ENCODE results near the gene NIP7. TPM values are rescaled to one million over a fixed set of nuclear protein-coding genes. Genes with fewer than 3 reads are reported as not detected.
"Not testable (repeated sequence)": the region's sequence is repeated elsewhere in the genome, so short reads cannot be mapped to it uniquely, and the experiment has no call there.

Gene NIP7
- polyA plus RNA-seq, 1 donor (not counting 4 experiments of a cell fraction or from before 2014, with no cell fraction given), result 31.3 TPM

DNA sequence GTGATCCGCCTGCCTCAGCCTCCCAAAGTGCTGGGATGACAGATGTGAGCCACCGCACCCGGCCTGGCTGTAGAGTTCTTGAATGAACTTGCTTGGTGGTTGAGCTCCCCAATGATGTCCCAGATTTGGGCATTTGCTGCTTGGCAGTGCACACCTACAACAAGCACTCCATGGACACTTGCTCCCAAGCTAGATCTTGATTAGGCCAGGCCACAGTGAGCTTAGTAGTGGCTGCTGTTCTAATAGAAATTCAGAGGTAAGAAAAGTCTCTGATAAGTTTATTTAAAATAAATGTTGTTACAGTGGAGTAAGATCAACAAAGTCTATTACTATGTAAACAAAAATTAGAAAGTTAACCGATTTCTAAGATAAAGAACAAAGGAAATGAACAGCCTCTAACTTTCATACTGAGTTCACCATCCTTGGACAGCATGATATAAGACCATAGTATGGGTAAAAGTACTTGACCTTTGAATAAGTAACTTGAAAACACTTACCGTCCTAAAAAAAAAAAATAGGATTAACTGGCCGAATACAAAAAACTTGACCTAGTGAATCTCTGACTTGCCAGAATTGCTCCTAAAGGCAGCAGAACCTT is 11.1 kb downstream of the NIP7 start:
- Histone ChIP-seq H2AFZ (ENCODE audit: control insufficient read depth, low read length) (no peak overlapping the region), H3K9me3 (ENCODE audit: control insufficient read depth, low read depth, low read length) (no peaks in the 10 kb centered on the region), H3K27ac (ENCODE audit: control insufficient read depth, insufficient read depth, low read length) (no peak overlapping the region), H3K4me3 (ENCODE audit: control insufficient read depth in 2 of 3, extremely low read depth in 1 of 3, insufficient read depth in 2 of 3, low read depth in 1 of 3, low read length in 3 of 3) (no peak overlapping the region), H3K27me3 (ENCODE audit: control insufficient read depth, extremely low read depth, insufficient read depth, low read length) (no peaks in the 10 kb centered on the region), H3K9me1 (ENCODE audit: control insufficient read depth, extremely low read depth, insufficient read depth, low read length) (peaks cover 2% of the 10 kb centered on the region), H4K20me1 (ENCODE audit: control insufficient read depth, extremely low read depth, insufficient read depth, low read length) (no peaks in the 10 kb centered on the region), H3K4me2 (ENCODE audit: control insufficient read depth, extremely low read depth, insufficient read depth, low read depth, low read length) (no peak overlapping the region), H3K9ac (ENCODE audit: control insufficient read depth, extremely low read depth, insufficient read depth, low read length) (no peak overlapping the region), H3K79me2 (ENCODE audit: control insufficient read depth, insufficient read depth, low read length) (no peaks in the 10 kb centered on the region), H3K36me3 (ENCODE audit: control insufficient read depth in 2 of 2, extremely low read depth in 1 of 2, insufficient read depth in 2 of 2, low read length in 2 of 2) (peaks cover 3 to 5% of the 10 kb centered on the region in 2 experiments), H3K4me1 (ENCODE audit: control insufficient read depth, extremely low read depth, insufficient read depth, low read length) (no peaks in the 10 kb centered on the region)
- DNase-seq (ENCODE audit: low read depth, low spot score) (no peak), FAIRE-seq (no peak)
- dilution Hi-C loops (cut with MboI; ENCODE audit: extremely low pct_ligation_motif_present, low sequenced_read_pairs), result no loop called here
- TF ChIP-seq EZH2 (IDR thresholded peaks at IDR 0.05; ENCODE audit: low read length), result no peak
- TF ChIP-seq, protein P1, sequence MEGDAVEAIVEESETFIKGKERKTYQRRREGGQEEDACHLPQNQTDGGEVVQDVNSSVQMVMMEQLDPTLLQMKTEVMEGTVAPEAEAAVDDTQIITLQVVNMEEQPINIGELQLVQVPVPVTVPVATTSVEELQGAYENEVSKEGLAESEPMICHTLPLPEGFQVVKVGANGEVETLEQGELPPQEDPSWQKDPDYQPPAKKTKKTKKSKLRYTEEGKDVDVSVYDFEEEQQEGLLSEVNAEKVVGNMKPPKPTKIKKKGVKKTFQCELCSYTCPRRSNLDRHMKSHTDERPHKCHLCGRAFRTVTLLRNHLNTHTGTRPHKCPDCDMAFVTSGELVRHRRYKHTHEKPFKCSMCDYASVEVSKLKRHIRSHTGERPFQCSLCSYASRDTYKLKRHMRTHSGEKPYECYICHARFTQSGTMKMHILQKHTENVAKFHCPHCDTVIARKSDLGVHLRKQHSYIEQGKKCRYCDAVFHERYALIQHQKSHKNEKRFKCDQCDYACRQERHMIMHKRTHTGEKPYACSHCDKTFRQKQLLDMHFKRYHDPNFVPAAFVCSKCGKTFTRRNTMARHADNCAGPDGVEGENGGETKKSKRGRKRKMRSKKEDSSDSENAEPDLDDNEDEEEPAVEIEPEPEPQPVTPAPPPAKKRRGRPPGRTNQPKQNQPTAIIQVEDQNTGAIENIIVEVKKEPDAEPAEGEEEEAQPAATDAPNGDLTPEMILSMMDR (optimal IDR thresholded peaks at IDR 0.05 in 1 of 3, IDR thresholded peaks at IDR 0.05 in 1 of 3, conservative IDR thresholded peaks at IDR 0.05 in 1 of 3; ENCODE audit: extremely low read depth in 1 of 3, insufficient read depth in 2 of 3, low read length in 3 of 3), result no peak

GRCh38 chr16:69351309-69352027 is 11.9 kb downstream of the NIP7 start, which contains the start of gene TMED6:
TSS of gene TMED6 (minus strand) at chr16:69351786. CDS start at chr16:69351753, 33 bp downstream.
- peaks cover 3 to 7% of the 10 kb centered on the region in 2 experiments for H3K36me3 ChIP-seq (ENCODE audit: control insufficient read depth in 2 of 2, extremely low read depth in 1 of 2, insufficient read depth in 2 of 2, low read length in 2 of 2)
- FAIRE-seq (no peak), DNase-seq (ENCODE audit: low read depth, low spot score) (no peak)
- H2AFZ ChIP-seq (ENCODE audit: control insufficient read depth, low read length), result no peak within 1 kb of the TSS
- no peaks in the 10 kb centered on the region for H3K9me3 ChIP-seq (ENCODE audit: control insufficient read depth, low read depth, low read length)
- no peak within 1 kb of the TSS for H3K27ac ChIP-seq (ENCODE audit: control insufficient read depth, insufficient read depth, low read length)
- no peak within 1 kb of the TSS for H3K9ac ChIP-seq (ENCODE audit: control insufficient read depth, extremely low read depth, insufficient read depth, low read length)
- H3K4me2 ChIP-seq (ENCODE audit: control insufficient read depth, extremely low read depth, insufficient read depth, low read depth, low read length), result no peak within 1 kb of the TSS
- no peaks in the 10 kb centered on the region for H3K4me1 ChIP-seq (ENCODE audit: control insufficient read depth, extremely low read depth, insufficient read depth, low read length)
- dilution Hi-C loops (cut with MboI; ENCODE audit: extremely low pct_ligation_motif_present, low sequenced_read_pairs), result no loop called here
- H3K4me3 ChIP-seq (ENCODE audit: control insufficient read depth in 2 of 3, extremely low read depth in 1 of 3, insufficient read depth in 2 of 3, low read depth in 1 of 3, low read length in 3 of 3), result no peak within 1 kb of the TSS
- no peaks in the 10 kb centered on the region for H3K27me3 ChIP-seq (ENCODE audit: control insufficient read depth, extremely low read depth, insufficient read depth, low read length)
- H3K9me1 ChIP-seq (ENCODE audit: control insufficient read depth, extremely low read depth, insufficient read depth, low read length), result peaks cover 2% of the 10 kb centered on the region
- H3K79me2 ChIP-seq (ENCODE audit: control insufficient read depth, insufficient read depth, low read length), result no peaks in the 10 kb centered on the region
- H4K20me1 ChIP-seq (ENCODE audit: control insufficient read depth, extremely low read depth, insufficient read depth, low read length), result no peaks in the 10 kb centered on the region
- TF ChIP-seq EZH2 (IDR thresholded peaks at IDR 0.05; ENCODE audit: low read length), result no peak
- TF ChIP-seq, protein P1 (optimal IDR thresholded peaks at IDR 0.05 in 1 of 3, IDR thresholded peaks at IDR 0.05 in 1 of 3, conservative IDR thresholded peaks at IDR 0.05 in 1 of 3; ENCODE audit: extremely low read depth in 1 of 3, insufficient read depth in 2 of 3, low read length in 3 of 3), result no peak

DNA sequence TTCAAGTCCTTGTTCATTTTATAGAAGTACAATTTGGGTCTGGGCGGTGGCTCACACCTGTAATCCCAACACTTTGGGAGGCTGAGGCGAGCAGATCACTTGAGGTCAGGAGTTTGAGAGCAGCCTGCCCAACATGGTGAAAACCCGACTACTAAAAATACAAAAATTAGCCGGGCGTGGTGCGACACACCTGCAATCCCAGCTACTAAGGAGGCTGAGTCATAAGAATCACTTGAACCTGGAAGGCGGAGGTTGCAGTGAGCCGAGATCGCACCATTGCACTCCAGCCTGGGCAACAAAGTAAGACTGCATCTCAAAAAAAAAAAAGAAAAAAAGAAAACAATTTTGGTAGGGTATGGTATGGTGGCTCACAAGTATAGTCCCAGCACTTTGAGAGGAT is 20.5 kb downstream of the NIP7 start:
- FAIRE-seq, result not testable (repeated sequence)

More for the DNA sequence above, 20.5 kb downstream of the NIP7 start:
- H3K9ac ChIP-seq (ENCODE audit: control insufficient read depth, extremely low read depth, insufficient read depth, low read length); H3K4me1 ChIP-seq (ENCODE audit: control insufficient read depth, extremely low read depth, insufficient read depth, low read length); dilution Hi-C loops (cut with MboI; ENCODE audit: extremely low pct_ligation_motif_present, low sequenced_read_pairs); H3K4me2 ChIP-seq (ENCODE audit: control insufficient read depth, extremely low read depth, insufficient read depth, low read depth, low read length); H3K36me3 ChIP-seq (ENCODE audit: control insufficient read depth in 2 of 2, extremely low read depth in 1 of 2, insufficient read depth in 2 of 2, low read length in 2 of 2); H3K9me1 ChIP-seq (ENCODE audit: control insufficient read depth, extremely low read depth, insufficient read depth, low read length); H3K9me3 ChIP-seq (ENCODE audit: control insufficient read depth, low read depth, low read length); H3K79me2 ChIP-seq (ENCODE audit: control insufficient read depth, insufficient read depth, low read length); H2AFZ ChIP-seq (ENCODE audit: control insufficient read depth, low read length); H3K27ac ChIP-seq (ENCODE audit: control insufficient read depth, insufficient read depth, low read length); H3K27me3 ChIP-seq (ENCODE audit: control insufficient read depth, extremely low read depth, insufficient read depth, low read length); DNase-seq (ENCODE audit: low read depth, low spot score); H3K4me3 ChIP-seq (ENCODE audit: control insufficient read depth in 2 of 3, extremely low read depth in 1 of 3, insufficient read depth in 2 of 3, low read depth in 1 of 3, low read length in 3 of 3); H4K20me1 ChIP-seq (ENCODE audit: control insufficient read depth, extremely low read depth, insufficient read depth, low read length): not testable (repeated sequence)
